CD4-positive, alpha-beta T cell treated with Interleukin-10 for 1 hour (primary cell): ENCODE data around the gene KCNQ1OT1.

Experiments
- DNase-seq: peaks from one replicate; pipeline ENCODE4 v3.0.0-alpha.2; 2020

KCNQ1OT1 gene

DNA sequence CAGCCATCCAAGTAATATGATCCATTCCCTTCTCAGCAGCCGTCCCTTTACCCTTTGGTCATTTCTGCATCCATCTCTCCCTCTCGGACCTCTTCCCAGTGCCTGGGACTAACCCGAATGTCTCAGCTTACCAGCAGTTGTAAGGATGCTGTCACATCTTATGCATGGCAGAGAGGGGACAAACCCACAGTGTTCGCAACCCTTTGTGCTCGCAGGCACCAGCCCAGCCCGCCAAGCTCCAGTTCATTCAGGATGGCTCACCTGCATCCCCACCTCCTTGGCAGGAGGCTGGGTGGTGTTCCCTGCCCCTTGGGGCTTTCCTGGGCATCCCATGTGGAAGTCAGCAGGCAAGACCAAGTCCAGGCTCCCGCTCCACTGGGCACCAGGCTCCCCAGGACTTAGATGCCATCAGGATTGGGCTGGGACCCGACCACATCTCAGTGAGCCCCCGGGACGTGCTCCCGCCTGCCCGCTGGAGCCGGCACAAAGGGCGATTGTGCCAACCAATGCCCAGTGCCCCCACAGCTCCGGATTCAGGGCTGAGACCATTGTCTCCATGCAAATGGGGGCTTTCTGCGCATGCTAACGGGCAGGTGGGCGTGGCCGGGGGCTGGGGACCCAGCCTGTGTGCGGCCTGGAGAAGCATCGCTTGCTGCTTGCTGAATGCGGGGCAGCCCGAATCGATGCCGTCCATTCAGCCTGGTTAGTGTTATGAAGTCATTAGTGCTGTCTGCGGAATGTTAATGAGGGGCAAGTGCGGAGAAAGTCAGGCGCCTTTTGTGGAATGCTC is 108.6 kb downstream of the KCNQ1OT1 start:
- no peak for DNase-seq

DNA sequence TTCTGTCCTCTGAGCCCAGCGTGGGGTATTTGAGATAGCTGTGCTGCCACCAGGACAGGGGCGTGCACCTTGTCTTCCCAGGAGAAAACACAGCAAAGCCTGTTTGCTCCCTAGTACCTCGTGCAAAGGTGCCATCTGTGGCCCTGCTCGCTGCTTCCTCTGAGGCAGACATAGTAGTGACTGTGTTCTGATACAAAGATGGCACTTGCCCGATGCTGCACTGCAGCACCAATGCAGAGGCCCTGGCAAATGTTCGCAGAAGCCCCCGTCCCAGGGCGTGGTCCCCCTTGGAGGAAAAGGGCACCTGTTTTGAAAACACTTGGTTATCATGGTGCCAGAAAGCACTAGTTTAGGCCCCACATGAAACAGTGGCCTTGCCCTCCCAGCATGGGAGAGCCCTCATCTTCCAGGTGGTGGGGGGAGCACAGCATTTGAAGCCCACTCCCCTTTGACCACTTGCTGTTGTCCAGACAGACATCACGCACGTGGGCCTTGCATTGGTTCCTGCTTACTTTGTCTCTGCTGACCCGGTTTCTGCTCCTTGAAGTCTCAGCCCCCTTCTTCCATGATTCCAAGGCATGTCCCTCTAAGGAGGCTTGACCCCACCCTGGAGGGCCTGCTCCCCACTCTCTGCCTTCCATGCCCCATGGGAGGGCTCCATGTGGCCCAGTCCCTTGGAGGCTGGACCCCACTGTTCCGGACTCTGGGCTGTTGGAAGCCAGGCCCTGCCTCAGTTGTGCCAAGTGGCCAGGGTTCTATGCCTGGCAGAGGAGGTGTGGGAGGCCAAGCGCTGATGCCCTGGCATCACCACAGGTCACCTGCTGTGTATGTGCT is 109.4 kb downstream of the KCNQ1OT1 start:
- DNase-seq: no peak

GRCh38 chr11:2589538-2589934 is 110.3 kb downstream of the KCNQ1OT1 start:
- no peak for DNase-seq

- DNase-seq: no peak
Measured at GRCh38 chr11:2588809-2589537, 110.8 kb downstream of the KCNQ1OT1 start.

DNA sequence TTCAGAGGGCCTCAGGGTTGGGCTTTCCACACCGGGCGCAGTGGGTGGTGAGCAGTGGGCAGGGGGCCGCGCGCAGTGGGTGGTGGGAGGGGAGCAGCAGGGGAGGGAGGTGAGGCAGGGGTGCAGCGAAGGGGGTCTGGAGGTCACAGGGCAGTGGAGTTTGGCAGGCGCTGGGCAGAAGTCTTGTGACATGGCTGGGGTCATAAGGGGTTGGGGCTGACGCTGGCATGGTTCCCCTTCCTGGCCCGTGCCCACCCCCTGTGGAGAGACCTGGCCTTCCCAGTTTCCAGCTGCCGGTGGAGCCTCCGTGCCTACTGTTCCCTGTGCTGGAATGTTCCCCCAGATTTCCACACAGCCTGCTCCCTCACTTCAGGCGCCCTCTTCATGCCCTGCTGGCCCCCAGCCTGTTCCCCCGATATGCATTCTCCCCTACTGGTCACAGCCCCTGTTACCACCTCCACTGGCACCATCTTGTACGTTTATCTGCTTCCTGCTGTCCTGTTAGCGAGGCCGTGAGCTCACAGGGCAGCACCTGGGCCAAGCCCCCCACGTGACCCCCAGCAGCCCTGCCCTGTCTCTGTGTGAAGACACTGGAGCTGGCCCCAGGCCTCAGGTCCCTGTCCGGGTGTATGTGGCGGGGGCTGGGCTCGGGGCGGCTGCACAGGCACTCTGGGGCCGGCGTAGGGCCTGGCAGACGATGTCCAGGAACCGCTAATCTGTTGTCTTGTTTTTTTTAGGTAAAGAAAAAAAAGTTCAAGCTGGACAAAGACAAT is 111.6 kb downstream of the KCNQ1OT1 start:
- no peak for DNase-seq

DNA sequence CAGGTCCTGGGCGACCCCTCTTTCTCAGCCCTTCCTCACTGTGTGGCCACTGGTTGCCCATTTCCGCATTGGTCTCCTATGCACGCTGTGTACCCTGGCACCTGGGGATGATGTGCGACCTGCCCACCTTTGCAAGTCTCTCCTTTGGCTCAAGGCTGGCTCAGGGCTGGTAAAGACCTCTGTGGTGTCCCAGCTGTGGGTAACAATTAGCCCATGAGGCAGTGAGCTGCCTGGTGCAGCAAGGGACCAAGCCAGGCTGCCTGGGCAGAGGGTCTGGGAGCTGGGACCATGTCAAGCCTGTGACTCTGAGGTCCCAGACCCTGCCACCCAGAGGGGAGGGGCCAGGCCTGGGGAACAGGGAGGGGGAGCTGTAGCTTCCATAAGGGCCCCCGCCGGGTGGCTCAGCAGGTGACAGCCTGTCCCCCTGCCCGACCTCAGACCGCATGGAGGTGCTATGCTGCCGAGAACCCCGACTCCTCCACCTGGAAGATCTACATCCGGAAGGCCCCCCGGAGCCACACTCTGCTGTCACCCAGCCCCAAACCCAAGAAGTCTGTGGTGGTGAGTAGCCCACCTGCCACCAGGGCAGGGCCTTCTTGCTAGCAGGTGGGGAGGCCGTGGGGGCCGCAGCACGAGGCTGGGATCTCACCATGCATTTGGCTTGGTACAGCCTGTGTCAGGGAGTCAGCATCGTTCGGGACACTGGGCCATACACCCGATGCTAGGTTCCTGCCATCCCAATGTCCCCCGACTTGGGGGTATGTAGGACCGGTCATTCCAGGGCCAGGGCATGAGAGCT is 112.5 kb downstream of the KCNQ1OT1 start:
- DNase-seq: no peak

DNA sequence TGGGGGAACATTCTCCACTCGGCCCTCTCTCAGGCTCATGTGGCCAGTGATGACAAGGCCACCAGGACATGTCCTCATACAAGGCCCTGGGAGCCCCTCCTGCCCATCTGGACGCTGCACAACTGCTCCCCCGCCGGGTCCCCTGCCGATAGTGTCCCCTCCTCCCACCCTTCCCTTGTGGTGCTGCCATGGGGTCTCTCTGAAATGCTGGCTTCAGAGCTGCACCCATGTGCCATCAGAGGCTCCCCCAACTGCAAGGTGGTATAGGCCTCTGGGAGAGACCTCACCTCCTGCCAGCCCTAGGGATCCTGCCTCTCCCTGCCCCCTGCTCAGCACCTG is 113.0 kb downstream of the KCNQ1OT1 start:
- no peak for DNase-seq

- no peak for DNase-seq
Measured at GRCh38 chr11:2586087-2586792, 113.6 kb downstream of the KCNQ1OT1 start.

GRCh38 chr11:2585566-2586086 is 114.2 kb downstream of the KCNQ1OT1 start:
- DNase-seq: no peak

- no peak for DNase-seq
Measured at GRCh38 chr11:2584812-2585565, 114.8 kb downstream of the KCNQ1OT1 start.

- DNase-seq: no peak
Measured at GRCh38 chr11:2584434-2584811, 115.4 kb downstream of the KCNQ1OT1 start.

DNA sequence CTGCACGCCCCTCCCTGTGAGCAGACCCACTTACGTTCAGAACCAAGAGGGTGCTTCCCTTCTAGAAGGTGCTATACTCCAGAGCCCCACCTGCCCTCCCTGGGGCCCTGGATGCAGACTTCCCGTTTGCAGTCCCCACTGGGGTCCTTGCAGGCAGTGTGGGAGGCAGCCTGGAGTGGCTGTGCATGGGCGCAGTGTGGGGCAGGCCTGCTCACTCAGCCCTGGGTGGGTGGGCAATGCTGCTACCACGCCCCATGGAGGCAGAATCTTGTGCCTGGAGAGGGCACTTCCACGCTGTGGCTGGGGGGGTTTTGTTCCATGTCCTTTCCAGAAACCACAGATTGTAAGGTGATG is 116.2 kb downstream of the KCNQ1OT1 start:
- no peak for DNase-seq

DNA sequence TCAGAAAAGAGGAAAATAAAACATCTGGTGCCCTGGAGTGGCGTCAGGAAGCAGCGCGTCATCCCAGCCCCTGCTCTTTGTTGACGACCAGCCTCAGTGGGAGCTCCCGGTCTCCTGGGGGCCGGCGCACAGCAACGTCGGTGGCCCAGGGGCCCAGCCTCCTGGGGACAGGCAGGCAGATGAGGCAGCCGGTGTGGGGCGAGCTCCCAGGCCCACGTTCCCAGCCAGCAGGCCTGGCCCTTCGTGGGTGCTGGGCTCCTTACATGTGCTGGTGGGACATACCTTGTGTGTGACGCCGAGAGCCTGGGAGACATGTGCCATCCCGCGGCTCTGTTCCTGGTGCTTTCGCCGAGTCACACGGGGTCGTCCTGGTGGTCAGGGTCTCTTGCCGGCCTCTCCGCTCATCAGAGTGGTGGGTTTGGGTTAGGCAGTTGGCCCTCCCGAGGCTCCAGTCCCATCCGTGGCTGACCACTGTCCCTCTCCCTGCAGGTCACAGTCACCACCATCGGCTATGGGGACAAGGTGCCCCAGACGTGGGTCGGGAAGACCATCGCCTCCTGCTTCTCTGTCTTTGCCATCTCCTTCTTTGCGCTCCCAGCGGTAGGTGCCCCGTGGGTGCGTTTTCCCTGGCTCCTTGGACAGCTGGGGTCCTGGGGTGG is 116.7 kb downstream of the KCNQ1OT1 start:
- no peak for DNase-seq

- no peak for DNase-seq
Measured at GRCh38 chr11:2582351-2582945, 117.3 kb downstream of the KCNQ1OT1 start.

DNA sequence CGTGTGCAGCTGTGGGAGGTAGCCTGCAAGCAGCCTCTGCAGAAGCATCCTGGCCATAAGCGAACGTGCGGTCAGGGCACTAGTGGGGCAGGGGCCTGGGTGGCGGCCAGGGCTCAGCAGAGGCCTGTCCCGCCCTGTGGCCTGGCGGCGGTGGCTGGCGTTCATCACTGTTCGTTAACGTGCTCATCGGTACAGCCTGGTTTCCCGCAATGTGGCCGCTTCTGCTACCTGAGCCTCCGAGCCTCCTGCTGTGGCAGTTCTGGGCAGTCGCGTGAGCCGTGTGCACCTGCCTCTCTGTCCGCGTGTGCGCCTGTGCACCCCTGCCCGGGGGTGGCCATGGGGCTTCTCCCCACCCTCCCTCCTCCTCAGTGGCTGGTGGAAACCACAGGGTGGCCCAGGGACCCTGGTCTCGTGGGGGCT is 117.9 kb downstream of the KCNQ1OT1 start:
- DNase-seq: no peak

- no peak for DNase-seq
Measured at GRCh38 chr11:2581151-2581930, 118.5 kb downstream of the KCNQ1OT1 start.

DNA sequence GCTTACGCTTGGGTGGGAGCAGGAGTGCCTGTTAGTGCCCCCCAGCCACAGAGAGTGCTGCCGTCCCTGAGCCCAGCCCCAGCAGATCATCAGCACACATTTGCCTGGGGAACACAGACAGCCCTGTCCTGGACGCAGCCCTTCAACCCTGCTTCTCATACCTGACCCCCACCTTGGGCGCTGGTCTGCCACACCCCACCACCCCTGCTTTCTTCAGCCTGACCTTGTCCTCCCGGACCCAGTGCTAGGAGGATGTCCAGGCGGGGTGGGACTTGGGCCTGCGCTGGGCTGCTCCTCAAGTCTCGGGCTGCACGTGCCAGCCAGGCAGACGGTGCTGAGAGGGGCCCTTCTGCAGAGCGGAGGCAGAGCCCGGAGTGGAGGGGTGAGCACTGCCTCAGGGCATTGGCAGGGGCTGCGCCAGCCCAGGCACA is 119.2 kb downstream of the KCNQ1OT1 start:
- no peak for DNase-seq

DNA sequence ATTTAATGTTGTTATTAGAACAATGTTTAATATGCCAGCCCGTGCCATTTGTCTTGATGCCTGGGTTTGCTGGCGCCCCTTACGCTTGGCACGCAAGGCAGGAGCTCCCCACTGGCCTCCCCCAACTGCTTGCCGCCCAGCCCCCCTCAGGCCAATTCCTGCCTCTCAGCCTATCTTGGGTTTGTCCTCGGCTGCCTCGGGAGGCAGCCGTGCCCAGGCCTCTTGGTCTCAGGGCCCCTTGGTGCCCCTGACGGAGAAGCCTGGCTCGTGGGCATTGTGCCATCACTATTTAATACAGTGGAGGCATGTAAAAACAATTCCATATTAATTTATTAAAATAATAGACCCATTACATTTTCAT is 119.8 kb downstream of the KCNQ1OT1 start:
- DNase-seq: no peak
